Stimulated activated CD4-positive, alpha-beta T cell treated with anti-CD3 and anti-CD28 coated beads, Interleukin-4, amount 100 ng/mL, for 24 hours (primary cell): Measurements from ENCODE around the gene PDZD4.

Experiments
- DNase-seq: peaks from one replicate; pipeline ENCODE4 v3.0.0-alpha.2; 2020

Gene PDZD4

GRCh38 chrX:153804621-153805020 is 25.7 kb downstream of the PDZD4 start:
- no peak for DNase-seq

- no peak for DNase-seq
Observed at GRCh38 chrX:153804100-153804595, 26.2 kb downstream of the PDZD4 start.

DNA sequence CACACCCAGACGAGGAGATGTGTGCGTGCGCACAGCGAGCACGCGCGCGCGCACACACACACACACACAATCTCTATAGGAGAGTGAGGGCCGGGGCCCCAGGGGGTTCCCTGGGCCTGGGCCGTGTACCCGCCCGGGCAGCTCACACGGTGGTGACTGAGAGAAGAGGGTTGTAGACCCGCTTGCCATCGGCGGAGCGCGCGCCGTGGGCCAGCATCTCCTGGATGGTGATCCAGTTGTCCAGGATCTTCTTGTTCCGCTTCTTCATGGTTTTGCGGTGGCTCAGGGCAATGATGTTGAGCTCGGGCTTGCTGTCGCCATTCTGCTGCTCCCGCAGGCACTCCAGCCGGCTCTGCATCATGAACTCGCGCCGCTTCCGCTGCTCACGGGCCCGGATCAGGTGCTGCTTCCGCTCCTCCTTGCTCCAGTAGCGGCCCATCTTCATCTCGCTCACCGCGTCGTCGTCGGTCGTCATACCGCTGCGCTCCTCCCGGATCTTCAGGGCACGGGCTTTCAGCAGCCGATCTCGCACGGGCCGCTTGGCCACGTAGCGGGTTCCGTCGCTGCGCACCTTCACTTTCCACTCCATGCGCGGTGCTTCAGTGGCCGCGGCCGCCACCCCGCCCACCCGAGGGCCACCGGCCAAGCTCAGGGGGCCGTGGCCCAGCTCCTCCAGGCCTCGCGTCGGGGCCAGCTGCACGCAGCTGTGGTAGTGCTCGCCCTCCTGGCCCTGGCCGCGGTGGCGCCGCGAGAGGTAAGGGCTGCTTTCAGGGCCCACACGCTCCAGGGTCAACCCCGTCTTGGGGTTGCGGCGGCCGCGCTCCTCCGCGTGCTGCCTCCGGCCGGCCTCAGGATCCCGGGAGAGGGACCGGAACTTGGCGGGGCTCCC is 26.9 kb downstream of the PDZD4 start:
- no peak for DNase-seq

GRCh38 chrX:153802513-153803045 is 27.8 kb downstream of the PDZD4 start:
- no peak for DNase-seq

DNA sequence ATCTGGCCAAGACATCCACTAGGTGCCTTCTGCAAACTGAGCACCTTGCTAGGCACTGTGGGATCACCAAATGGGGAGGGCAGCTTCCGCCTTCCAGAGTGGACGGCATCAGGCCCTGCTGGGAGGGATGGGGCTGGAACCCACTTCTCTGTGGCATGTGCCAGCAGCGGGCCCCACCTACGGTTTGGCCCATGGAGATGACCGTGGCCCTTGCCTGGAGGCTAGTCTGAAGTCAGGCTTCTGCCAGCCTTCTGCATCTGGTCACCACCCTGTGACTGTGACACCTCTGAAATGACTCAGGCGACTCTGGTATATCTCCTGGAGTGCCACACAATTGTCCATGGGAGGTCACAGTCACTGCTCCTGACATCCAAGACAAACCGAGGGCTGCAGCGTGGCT is 28.7 kb downstream of the PDZD4 start:
- no peak for DNase-seq

- DNase-seq = no peak
Observed at GRCh38 chrX:153800746-153801145, 29.6 kb downstream of the PDZD4 start.

- no peak for DNase-seq
Observed at GRCh38 chrX:153800177-153800722, 30.1 kb downstream of the PDZD4 start.

- DNase-seq = no peak
Observed at GRCh38 chrX:153799326-153799725, 31.0 kb downstream of the PDZD4 start.

DNA sequence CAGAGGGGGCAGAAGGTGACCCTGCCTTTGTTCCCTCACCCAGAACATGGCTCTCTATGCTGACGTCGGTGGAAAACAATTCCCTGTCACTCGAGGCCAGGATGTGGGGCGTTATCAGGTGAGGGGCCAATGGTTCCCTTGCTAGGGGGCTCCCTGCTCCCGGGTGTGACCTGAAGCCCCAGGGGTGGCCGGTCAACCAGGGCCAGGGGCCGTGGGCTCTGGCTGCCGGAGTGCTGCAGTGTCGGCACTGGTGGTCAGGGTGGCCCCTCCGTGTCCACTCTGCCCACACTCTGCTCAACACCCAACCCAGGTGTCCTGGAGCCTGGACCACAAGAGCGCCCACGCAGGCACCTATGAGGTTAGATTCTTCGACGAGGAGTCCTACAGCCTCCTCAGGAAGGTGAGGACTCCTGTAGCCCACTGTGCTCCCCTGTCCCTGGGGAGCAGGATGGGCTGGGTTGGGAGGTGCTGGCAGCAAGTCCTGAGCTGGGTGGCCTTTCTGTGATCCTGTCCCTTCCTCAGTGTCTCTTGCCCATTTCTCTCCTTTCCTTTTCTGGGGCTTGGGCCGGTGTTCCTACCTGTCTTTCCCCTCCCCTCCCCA is 32.8 kb downstream of the PDZD4 start:
- DNase-seq = no peak

GRCh38 chrX:153794897-153795816 is 35.2 kb downstream of the PDZD4 start:
- DNase-seq = peak; percentile 24

GRCh38 chrX:153794018-153794896 is 36.1 kb downstream of the PDZD4 start, which contains the start of the genes IDH3G and SSR4:
Gene IDH3G (minus strand): TSS chrX:153794375. CDS start chrX:153794326, 49 bp downstream.
Gene SSR4 (plus strand): TSS chrX:153794668. CDS start chrX:153794688, 20 bp downstream.
- DNase-seq = peak; percentile 90

DNA sequence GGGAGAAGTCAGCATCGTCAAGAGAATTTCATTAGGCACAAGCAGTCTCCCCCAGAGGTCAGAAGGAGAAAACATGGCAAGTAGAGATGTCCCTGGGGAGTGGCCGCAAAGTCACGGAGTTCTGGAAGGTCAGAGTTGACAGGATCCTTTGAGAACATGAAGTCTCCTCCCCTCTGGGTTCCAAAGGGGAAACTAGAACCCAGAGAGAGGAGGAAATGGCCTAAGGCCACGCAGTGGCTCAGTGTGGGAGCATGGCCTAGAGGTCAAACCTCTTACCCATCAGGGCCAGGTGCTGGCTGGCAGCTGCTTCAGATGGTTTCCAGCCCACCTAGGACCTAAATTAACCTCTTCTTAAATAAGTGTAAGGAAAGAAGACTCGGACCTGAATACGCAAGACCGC is 37.1 kb downstream of the PDZD4 start:
- DNase-seq = no peak

DNA sequence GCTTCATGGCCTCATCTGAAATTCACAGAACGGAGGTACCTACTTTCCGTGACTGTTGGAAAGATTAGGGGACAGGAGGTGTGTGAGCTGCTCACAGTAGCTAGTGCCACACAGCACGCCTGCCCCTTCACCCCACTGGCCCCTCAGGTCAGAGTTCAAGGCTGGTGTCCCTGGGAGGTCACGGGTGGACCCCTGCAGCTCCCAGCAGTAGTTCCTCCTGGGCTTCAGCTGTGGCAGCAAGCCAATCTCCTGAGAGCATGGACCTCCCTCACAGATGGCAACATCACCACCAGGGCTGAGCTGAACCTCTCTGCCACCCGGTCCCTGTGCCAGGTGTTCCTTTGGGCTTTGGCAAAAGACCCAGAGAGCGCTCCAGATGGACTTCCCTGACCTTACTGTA is 38.0 kb downstream of the PDZD4 start:
- no peak for DNase-seq

- no peak for DNase-seq
Observed at GRCh38 chrX:153791104-153791852, 39.1 kb downstream of the PDZD4 start.

DNA sequence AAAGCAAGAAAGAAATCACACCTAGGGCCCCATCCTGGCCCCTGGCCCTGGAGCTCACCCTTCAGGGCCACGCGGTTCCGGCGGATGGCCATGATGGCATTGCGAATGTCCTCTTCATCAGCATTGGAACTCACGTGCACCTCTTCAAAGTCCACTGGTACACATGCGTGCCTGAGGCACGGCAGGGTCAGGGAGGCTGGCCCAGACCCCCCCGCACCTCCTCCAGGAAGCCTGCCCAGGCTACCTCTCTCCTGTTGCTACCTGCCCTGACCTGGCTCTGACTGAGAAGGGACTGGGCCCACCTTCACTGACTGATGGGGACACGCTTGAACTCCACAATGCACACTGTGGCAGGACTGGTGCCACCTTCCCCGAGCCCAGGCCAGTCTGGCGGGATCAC is 40.7 kb downstream of the PDZD4 start:
- DNase-seq = no peak

GRCh38 chrX:153786669-153787068 is 43.7 kb downstream of the PDZD4 start:
- no peak for DNase-seq

DNA sequence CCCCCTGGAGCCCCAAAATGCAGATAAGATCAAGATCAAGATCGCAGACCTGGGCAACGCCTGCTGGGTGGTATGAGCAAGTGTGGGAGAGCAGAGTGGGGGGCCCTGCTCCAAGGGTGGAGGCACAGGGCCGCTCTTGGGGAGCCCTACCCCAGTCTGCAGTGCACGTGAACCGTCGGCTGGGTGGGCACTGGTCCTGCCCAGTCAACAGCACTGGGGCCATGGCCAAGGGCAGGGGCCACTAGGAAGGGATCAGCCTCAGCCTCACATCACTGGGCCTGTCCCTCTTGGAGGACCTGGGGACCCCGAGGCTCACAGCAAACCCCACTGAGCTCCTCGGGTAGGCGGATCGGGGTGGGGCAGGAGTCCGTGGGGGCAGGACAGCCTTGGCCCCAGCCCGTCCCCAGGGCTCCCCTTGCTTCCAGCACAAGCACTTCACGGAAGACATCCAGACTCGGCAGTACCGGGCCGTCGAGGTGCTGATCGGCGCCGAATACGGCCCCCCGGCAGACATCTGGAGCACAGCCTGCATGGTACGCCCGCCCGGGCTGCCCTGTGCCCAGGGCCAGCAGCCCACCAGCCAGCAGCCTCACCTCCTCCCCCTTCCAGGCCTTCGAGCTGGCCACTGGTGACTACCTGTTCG is 45.9 kb downstream of the PDZD4 start:
- no peak for DNase-seq

GRCh38 chrX:153783378-153784013 is 46.8 kb downstream of the PDZD4 start:
- DNase-seq = no peak

DNA sequence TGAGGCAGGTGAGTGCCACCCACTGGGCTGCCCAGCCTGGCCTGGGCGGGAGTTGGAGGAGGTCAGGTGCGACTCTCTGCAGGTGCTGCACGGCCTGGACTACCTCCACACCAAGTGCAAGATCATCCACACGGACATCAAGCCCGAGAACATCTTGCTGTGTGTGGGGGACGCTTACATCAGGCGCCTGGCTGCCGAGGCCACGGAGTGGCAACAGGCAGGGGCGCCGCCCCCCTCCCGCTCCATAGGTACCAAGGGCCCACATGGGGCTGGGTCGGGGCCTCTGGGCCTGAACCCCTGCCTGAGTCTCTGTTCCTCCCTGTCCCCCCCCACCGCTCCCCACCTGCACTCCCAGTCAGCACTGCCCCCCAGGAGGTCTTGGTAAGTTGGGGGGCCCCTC is 47.5 kb downstream of the PDZD4 start:
- no peak for DNase-seq

DNA sequence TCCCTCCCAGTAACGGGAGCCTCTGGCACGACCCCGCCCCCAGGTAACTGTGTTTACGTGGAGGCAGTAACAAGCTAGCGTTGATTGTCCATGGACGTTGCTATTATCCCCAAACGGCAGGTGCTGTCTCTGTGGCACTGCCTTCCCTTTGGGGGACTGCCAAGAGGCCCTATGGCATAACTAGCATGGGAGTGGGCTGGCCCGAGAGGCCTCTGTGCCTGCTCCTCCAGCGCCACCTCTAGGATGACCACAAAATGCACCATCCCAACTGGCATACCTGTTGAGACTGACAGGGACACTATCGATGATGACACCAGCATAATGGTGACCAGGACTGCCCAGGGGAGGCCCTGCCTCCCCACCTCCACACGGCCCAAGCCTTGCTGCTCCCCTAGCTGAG is 48.0 kb downstream of the PDZD4 start:
- DNase-seq = no peak
